IMR-90 (cell line): ENCODE measurements around the gene PDZD11.

ENCODE experiments used
- BHLHE40 ChIP-seq: fragments of 150-350 bp; IDR thresholded peaks from 2 replicates; pipeline ENCODE4 v1.6.1; 2016; ENCODE audit warnings: mild to moderate bottlenecking, low read depth, low read length
- CEBPB ChIP-seq: IDR thresholded peaks from 2 replicates; pipeline ENCODE4 v1.6.1; 2012; ENCODE audit warnings: low read depth, low read length, improper control_type of control experiment
- CTCF ChIP-seq: conservative IDR thresholded peaks from 2 replicates; pipeline ENCODE4 v1.5.1; 2012; ENCODE audit warnings: mild to moderate bottlenecking, low read depth, low read length, improper control_type of control experiment
- USF2 ChIP-seq: fragments of 150-350 bp; IDR thresholded peaks from 2 replicates; pipeline ENCODE4 v1.6.1; 2017; ENCODE audit warnings: mild to moderate bottlenecking, antibody characterized with exemption, low read length, low read depth

GRCh38 chrX:70313503-70313902 is 23.8 kb upstream of the PDZD11 start:
- TF ChIP-seq CTCF (no peak), CEBPB (no peak), BHLHE40 (no peak), USF2 (no peak)
